H1 (cell line): Measurements from ENCODE around the gene MAPKAP1. TPM values are rescaled to one million over a fixed set of nuclear protein-coding genes. Genes with fewer than 3 reads are reported as not detected.

Experiments used
- CTCF ChIA-PET: fragments of 300-600 bp; sonication (Branson Sonifier 250); formaldehyde crosslinking; loops from one replicate; lab custom pipeline; 2021; ENCODE audit not compliant: partially characterized antibody; lab: Charles Lee
- POLR2A ChIA-PET: fragments of 300-600 bp; sonication (Branson Sonifier 250); formaldehyde crosslinking; loops from one replicate; lab custom pipeline; 2021; ENCODE audit warnings: inconsistent platforms; ENCODE audit not compliant: partially characterized antibody; lab: Charles Lee
- DNase-seq, 2 experiments: peaks; one replicate each; pipeline versions ENCODE4 v3.0.0 to v3.0.0-alpha.2; 2010 to 2022; ENCODE audit warnings: low spot score in 2 of 2, low read depth in 1 of 2, mixed read lengths in 1 of 2
- FAIRE-seq: peaks from 2 replicates; lab custom pipeline; 2011; peaks lifted over from hg19 to GRCh38; lab: Jason Lieb, UNC
- H2AFZ ChIP-seq: 2 replicates; pipeline ENCODE4 v1.8.1; 2012; ENCODE audit warnings: low read length, inconsistent platforms
- H2AK5ac ChIP-seq: 2 replicates; pipeline ENCODE4 v1.6.1; 2013; ENCODE audit warnings: low read depth, low read length
- H2BK120ac ChIP-seq: replicated peaks from 2 replicates; pipeline ENCODE3; 2013; ENCODE audit warnings: low read depth, low read length, inconsistent platforms
- H2BK12ac ChIP-seq: 2 replicates; pipeline ENCODE4 v1.6.1; 2013; ENCODE audit warnings: low read depth, low read length
- H2BK15ac ChIP-seq: 2 replicates; pipeline ENCODE4 v1.6.1; 2013; ENCODE audit warnings: low read length
- H2BK20ac ChIP-seq: 2 replicates; pipeline ENCODE4 v1.6.1; 2013; ENCODE audit warnings: low read length
- H2BK5ac ChIP-seq: 2 replicates; pipeline ENCODE4 v1.6.1; 2013; ENCODE audit warnings: low read depth, low read length
- H3K14ac ChIP-seq: 2 replicates; pipeline ENCODE4 v1.6.1; 2013; ENCODE audit warnings: inconsistent platforms; ENCODE audit not compliant: insufficient read length
- H3K18ac ChIP-seq: 2 replicates; pipeline ENCODE4 v1.6.1; 2013; ENCODE audit warnings: low read length; ENCODE audit errors: extremely low read depth
- H3K23ac ChIP-seq: 2 replicates; pipeline ENCODE4 v1.6.1; 2013; ENCODE audit warnings: inconsistent platforms; ENCODE audit not compliant: insufficient read length
- H3K23me2 ChIP-seq: 2 replicates; pipeline ENCODE4 v1.6.1; 2013; ENCODE audit warnings: low read depth, low read length
- H3K27ac ChIP-seq: 2 replicates; pipeline ENCODE4 v1.6.1; 2011; ENCODE audit warnings: low read depth, low read length, inconsistent platforms
- H3K27me3 ChIP-seq, 4 experiments: replicated peaks in 1 of 4; 1 replicate in 1 of 4; 2 replicates in 3 of 4; pipeline versions ENCODE4 v1.6.1 to v1.8.1; 2011 to 2013; ENCODE audit warnings: low read length in 3 of 4, mild to moderate bottlenecking in 3 of 4, inconsistent platforms in 2 of 4, mixed read lengths in 2 of 4, moderate library complexity in 1 of 4; ENCODE audit not compliant: control insufficient read depth in 3 of 4, insufficient read depth in 3 of 4; ENCODE audit errors: extremely low read depth in 1 of 4
- H3K36me3 ChIP-seq, 4 experiments: 2 replicates each; pipeline versions ENCODE4 v1.6.1 to v1.8.1; 2011 to 2013; ENCODE audit warnings: mild to moderate bottlenecking in 4 of 4, low read length in 3 of 4, moderate library complexity in 2 of 4, control low read depth in 1 of 4, inconsistent platforms in 1 of 4; ENCODE audit not compliant: insufficient read depth in 4 of 4, control insufficient read depth in 2 of 4
- H3K4ac ChIP-seq: replicated peaks from 2 replicates; pipeline ENCODE3; 2013; ENCODE audit warnings: low read length, low read depth, mixed read lengths, inconsistent platforms; ENCODE audit not compliant: insufficient read length
- H3K4me1 ChIP-seq, 4 experiments: replicated peaks in 1 of 4; 1 replicate in 1 of 4; 2 replicates in 3 of 4; pipeline versions ENCODE4 v1.6.1 to v1.8.1; 2011 to 2013; ENCODE audit warnings: low read length in 3 of 4, inconsistent platforms in 2 of 4, mixed read lengths in 1 of 4; ENCODE audit not compliant: insufficient read depth in 4 of 4, control insufficient read depth in 3 of 4
- H3K4me2 ChIP-seq, 2 experiments: 2 replicates each; pipeline versions ENCODE4 v1.6.1 to v1.8.1; 2011 to 2013; ENCODE audit warnings: low read depth in 2 of 2, low read length in 2 of 2, control low read depth in 1 of 2, inconsistent platforms in 1 of 2, mild to moderate bottlenecking in 1 of 2; ENCODE audit not compliant: insufficient read depth in 1 of 2
- H3K4me3 ChIP-seq, 4 experiments: fragments of 200-600, 300-600 bp in 1 of 4; sonication (generic), shearing (Covaris generic), sonication (Bioruptor Twin) in 1 of 4; 2 replicates each; pipeline versions ENCODE4 v1.5.1 to v1.8.1; 2011 to 2016; ENCODE audit warnings: low read length in 4 of 4, low read depth in 3 of 4, control low read depth in 2 of 4, inconsistent platforms in 2 of 4, mild to moderate bottlenecking in 2 of 4, mixed read lengths in 1 of 4, moderate library complexity in 1 of 4; ENCODE audit not compliant: insufficient read depth in 2 of 4; ENCODE audit errors: extremely low read depth in 1 of 4
- H3K56ac ChIP-seq: replicated peaks from 2 replicates; pipeline ENCODE3; 2013; ENCODE audit warnings: low read depth, mild to moderate bottlenecking, mixed read lengths, low read length, inconsistent platforms; ENCODE audit not compliant: insufficient read length
- H3K79me1 ChIP-seq: 2 replicates; pipeline ENCODE4 v1.6.1; 2013; ENCODE audit warnings: low read depth, low read length, control low read depth
- H3K79me2 ChIP-seq, 2 experiments: 2 replicates each; pipeline versions ENCODE4 v1.6.1 to v1.8.1; 2012 to 2013; ENCODE audit warnings: low read length in 2 of 2, mild to moderate bottlenecking in 2 of 2, inconsistent platforms in 1 of 2; ENCODE audit not compliant: insufficient read depth in 2 of 2, control insufficient read depth in 1 of 2
- H3K9ac ChIP-seq, 4 experiments: replicated peaks in 1 of 4; 1 replicate in 1 of 4; 2 replicates in 3 of 4; pipeline versions ENCODE4 v1.6.1 to v1.8.1; 2011 to 2013; ENCODE audit warnings: low read depth in 3 of 4, low read length in 3 of 4, control low read depth in 2 of 4, mild to moderate bottlenecking in 2 of 4, moderate library complexity in 2 of 4, inconsistent platforms in 1 of 4; ENCODE audit errors: extremely low read depth in 1 of 4
- H3K9me3 ChIP-seq, 2 experiments: 2 replicates each; pipeline versions ENCODE4 v1.6.1 to v1.8.1; 2012 to 2013; ENCODE audit warnings: mild to moderate bottlenecking in 2 of 2, moderate library complexity in 2 of 2, control low read depth in 1 of 2, inconsistent platforms in 1 of 2, low read depth in 1 of 2, low read length in 1 of 2, mixed read lengths in 1 of 2; ENCODE audit not compliant: insufficient read depth in 2 of 2
- H4K20me1 ChIP-seq, 2 experiments: replicated peaks in 1 of 2; 2 replicates each; pipeline versions ENCODE3 to v1.8.1; 2011 to 2013; ENCODE audit warnings: inconsistent platforms in 2 of 2, low read length in 2 of 2, mild to moderate bottlenecking in 1 of 2; ENCODE audit not compliant: insufficient read depth in 2 of 2, control insufficient read depth in 1 of 2
- H4K5ac ChIP-seq: 2 replicates; pipeline ENCODE4 v1.6.1; 2013; ENCODE audit warnings: low read length, low read depth, mixed read lengths, inconsistent platforms; ENCODE audit not compliant: insufficient read length
- H4K8ac ChIP-seq: 2 replicates; pipeline ENCODE4 v1.8.0; 2013; ENCODE audit warnings: mild to moderate bottlenecking, moderate library complexity, low read length, inconsistent platforms; ENCODE audit not compliant: insufficient read depth; ENCODE audit errors: extremely low read depth
- H4K91ac ChIP-seq: replicated peaks from 2 replicates; pipeline ENCODE3; 2013; ENCODE audit warnings: low read length, mixed read lengths, inconsistent platforms; ENCODE audit not compliant: insufficient read length
- ASH2L ChIP-seq: fragments of 200-600, 300-600 bp; sonication (generic); IDR thresholded peaks from one replicate; pipeline ENCODE4 v1.7.1; 2017; ENCODE audit warnings: low read length
- JUND ChIP-seq: IDR thresholded peaks from 2 replicates; pipeline ENCODE4 v1.6.1; 2011; ENCODE audit warnings: mild to moderate bottlenecking, improper control_type of control experiment, low read length
- WGBS, 2 experiments: shearing (Covaris generic) in 1 of 2; methylation state at CpG; one replicate each; pipeline versions ENCODE4 v1.1.6 to v1.1.7; 2013 to 2015; ENCODE audit warnings: low lambda C conversion rate in 2 of 2, mixed read lengths in 2 of 2, inconsistent platforms in 1 of 2, low coverage in 1 of 2, missing lambda C conversion rate in 1 of 2; ENCODE audit not compliant: insufficient replicate concordance in 2 of 2, insufficient coverage in 1 of 2, insufficient read length in 1 of 2; ENCODE audit errors: extremely low coverage in 1 of 2, missing lambda C conversion rate in 1 of 2; 5-methylcytosine and 5-hydroxymethylcytosine counted together
- polyA plus RNA-seq, 7 experiments: library from polyadenylated mRNA; depleted of rRNA in 3 of 7; stranded (reverse) in 5 of 7; unstranded in 2 of 7; fragments of >200 nt in 5 of 7; fragments of 200-250 nt in 2 of 7; gene quantifications; 1 replicate in 5 of 7; 2 replicates in 1 of 7; 4 replicates in 1 of 7; pipeline versions ENCODE4 v1.2.1 to v1.2.3, GENCODE V29; 2011 to 2013; ENCODE audit warnings: missing spikeins in 2 of 7, mixed read lengths in 2 of 7
- total RNA-seq: library from RNA; stranded (reverse); fragmentation: NEBNext Ultra II Directional; extraction: Animal tissue kit (Norgen Biotek cat#: 25700); gene quantifications from 2 replicates; pipeline ENCODE4 v1.2.1, GENCODE V29; 2021

MAPKAP1 gene
- total and polyA plus RNA-seq, 2 of the 8 experiments (the other 6 are each of a cell fraction or from before 2014, with no cell fraction given): 79.2 to 140 TPM

DNA sequence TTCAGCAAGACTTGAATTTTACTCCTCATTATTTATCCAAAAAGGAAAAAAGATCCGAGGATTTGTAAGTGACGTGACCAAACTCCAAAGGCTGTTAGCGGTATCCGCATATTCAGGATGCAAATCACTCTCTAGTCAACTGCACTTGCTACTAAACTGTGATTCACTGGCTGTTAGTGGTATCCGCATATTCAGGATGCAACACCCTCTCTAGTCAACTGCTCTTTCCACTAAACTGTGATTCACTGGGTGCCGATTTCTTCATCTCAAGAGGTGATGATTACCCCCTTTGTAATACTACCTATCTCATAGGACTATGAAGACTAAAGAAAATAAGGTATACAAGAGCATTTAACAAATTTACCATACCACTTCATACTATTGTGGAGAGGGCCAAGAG lies 5.7 kb downstream of the MAPKAP1 start:
- peaks cover 16 to 86% of the 10 kb centered on the region in 2 experiments for H3K79me2 ChIP-seq
- TF ChIP-seq JUND: no peak
- peak; percentile 26 for TF ChIP-seq ASH2L
- H2AFZ ChIP-seq: no peak overlapping the region
- no peaks in the 10 kb centered on the region for H3K9me3 ChIP-seq
- POLR2A ChIA-PET: no interaction called here
- H3K4me3 ChIP-seq: peak overlapping the region in 1 of 4 experiments; percentile 42; a peak in 2 of 8 replicates
- H3K4me1 ChIP-seq: peaks cover 0 to 12% (median 6%) of the 10 kb centered on the region in 4 experiments; a peak in 5 of 7 replicates
- H2AK5ac ChIP-seq: no peak overlapping the region
- no peak for DNase-seq
- H2BK120ac ChIP-seq: no peak overlapping the region
- H4K20me1 ChIP-seq: no peaks in the 10 kb centered on the region
- FAIRE-seq: peak; percentile 50
- H3K9ac ChIP-seq: no peak overlapping the region
- no peak overlapping the region for H4K8ac ChIP-seq
- 0 out of 2 replicates have a peak, but pooled peaks cover 2% of the 10 kb centered on the region for H3K23me2 ChIP-seq
- H4K5ac ChIP-seq: no peak overlapping the region
- H2BK12ac ChIP-seq: no peak overlapping the region
- H3K23ac ChIP-seq: no peak overlapping the region
- 16% methylated on average over 6 of the region's 6 CpGs; no CpG with 5 or more reads in 1 of the 2 experiments for WGBS, 2 experiments
- peak overlapping the region; percentile 16 to 39; a peak in 3 of 4 replicates for H3K4me2 ChIP-seq
- peaks cover 8% of the 10 kb centered on the region; the same call in 1 of the 2 replicates for H3K79me1 ChIP-seq
- no peaks in the 10 kb centered on the region for H3K36me3 ChIP-seq
- no peak overlapping the region for H2BK20ac ChIP-seq
- no peak overlapping the region for H3K56ac ChIP-seq
- peaks cover 0 to 2% (median 0%) of the 10 kb centered on the region in 4 experiments; a peak in 1 of 7 replicates for H3K27me3 ChIP-seq
- CTCF ChIA-PET: no interaction called here
- no peak overlapping the region for H4K91ac ChIP-seq
- H2BK5ac ChIP-seq: no peak overlapping the region
- H3K4ac ChIP-seq: no peak overlapping the region
- no peak overlapping the region for H3K14ac ChIP-seq
- no peak overlapping the region for H3K18ac ChIP-seq
- H3K27ac ChIP-seq: no peak overlapping the region
- H2BK15ac ChIP-seq: no peak overlapping the region
